Hepatocyte (in vitro differentiated cells): ENCODE data around the gene CHRNA4. TPM values are rescaled to one million over a fixed set of nuclear protein-coding genes. Genes with fewer than 3 reads are reported as not detected.
"Not testable (repeated sequence)": the region's sequence is repeated elsewhere in the genome, so short reads cannot be mapped to it uniquely, and the experiment has no call there.

Experiments used
- DNase-seq: peaks from one replicate; pipeline ENCODE4 v3.0.0-alpha.2; 2016; ENCODE audit warnings: low spot score
- H2AFZ ChIP-seq: fragments of 200-600 bp; sonication (generic); 2 replicates; pipeline ENCODE4 v1.6.0; 2016; ENCODE audit warnings: antibody characterized with exemption, mild to moderate bottlenecking
- H3K27ac ChIP-seq: fragments of 200-600 bp; sonication (generic); 2 replicates; pipeline ENCODE4 v1.5.1; 2016; ENCODE audit warnings: mild to moderate bottlenecking
- H3K27me3 ChIP-seq: fragments of 200-600 bp; sonication (generic); 2 replicates; pipeline ENCODE4 v1.6.1; 2016
- H3K36me3 ChIP-seq: fragments of 200-600 bp; sonication (generic); replicated peaks from 2 replicates; pipeline ENCODE4 v1.5.1; 2016; ENCODE audit warnings: low read depth; ENCODE audit not compliant: insufficient read depth
- H3K4me1 ChIP-seq: fragments of 200-600 bp; sonication (generic); 2 replicates; pipeline ENCODE4 v1.5.1; 2016; ENCODE audit warnings: mild to moderate bottlenecking, moderate library complexity; ENCODE audit not compliant: insufficient read depth
- H3K4me2 ChIP-seq: fragments of 200-600 bp; sonication (generic); 2 replicates; pipeline ENCODE4 v1.6.0; 2016
- H3K4me3 ChIP-seq: fragments of 200-600 bp; sonication (generic); 2 replicates; pipeline ENCODE4 v1.5.1; 2016; ENCODE audit warnings: mild to moderate bottlenecking
- H3K79me2 ChIP-seq: fragments of 200-600 bp; sonication (generic); 2 replicates; pipeline ENCODE4 v1.6.0; 2017; ENCODE audit warnings: mild to moderate bottlenecking
- H3K9me2 ChIP-seq: fragments of 200-600 bp; sonication (generic); replicated peaks from 2 replicates; pipeline ENCODE4 v1.6.0; 2017; ENCODE audit warnings: mild to moderate bottlenecking; ENCODE audit not compliant: insufficient read depth
- H3K9me3 ChIP-seq: fragments of 200-600 bp; sonication (generic); 2 replicates; pipeline ENCODE4 v1.5.1; 2016; ENCODE audit warnings: low read depth, mild to moderate bottlenecking
- H4K20me1 ChIP-seq: fragments of 200-600 bp; sonication (generic); 2 replicates; pipeline ENCODE4 v1.6.0; 2016; ENCODE audit warnings: mild to moderate bottlenecking; ENCODE audit not compliant: insufficient read depth, poor library complexity, severe bottlenecking
- CTCF ChIP-seq: fragments of 200-600 bp; sonication (generic); IDR thresholded peaks from 2 replicates; pipeline ENCODE4 v1.5.1; 2016; ENCODE audit warnings: antibody characterized with exemption, mild to moderate bottlenecking; ENCODE audit not compliant: poor library complexity
- EZH2 ChIP-seq: fragments of 200-600 bp; sonication (generic); IDR thresholded peaks from 2 replicates; pipeline ENCODE4 v1.6.1; 2016; ENCODE audit warnings: antibody characterized with exemption, mild to moderate bottlenecking, borderline replicate concordance
- EZH2phosphoT487 ChIP-seq: fragments of 200-600 bp; sonication (generic); IDR thresholded peaks from one replicate; pipeline ENCODE4 v1.6.1; 2018; ENCODE audit warnings: antibody characterized with exemption, mild to moderate bottlenecking, low read depth, moderate library complexity; ENCODE audit not compliant: unreplicated experiment, severe bottlenecking
- WGBS: methylation state at CpG from one replicate; pipeline ENCODE4 v1.1.6; 2016; ENCODE audit warnings: low lambda C conversion rate; ENCODE audit errors: missing lambda C conversion rate; 5-methylcytosine and 5-hydroxymethylcytosine counted together
- polyA plus RNA-seq: library from polyadenylated mRNA; unstranded; fragments of >200 nt; fragmentation: Nextera tagmentation; extraction: Ambion mirVana; gene quantifications from 2 replicates; pipeline ENCODE4 v1.2.1, GENCODE V29; 2016
- total RNA-seq: library from RNA; depleted of rRNA; stranded (reverse); fragments of >200 nt; gene quantifications from 2 replicates; pipeline ENCODE4 v1.2.3, GENCODE V29; 2014

The CHRNA4 gene
- total and polyA plus RNA-seq, 2 experiments from 2014 or later = 0.25 TPM; not detected in 1

GRCh38 chr20:63306673-63307537, 54.2 kb downstream of the CHRNA4 start:
- TF ChIP-seq EZH2phosphoT487 (no peak), CTCF (no peak), EZH2 (no peak)
- Histone ChIP-seq H2AFZ (no peak overlapping the region), H3K4me3 (no peak overlapping the region), H3K27ac (no peak overlapping the region), H3K27me3 (no peaks in the 10 kb centered on the region), H3K79me2 (no peaks in the 10 kb centered on the region), H3K4me2 (no peak overlapping the region), H3K4me1 (no peaks in the 10 kb centered on the region), H3K9me3 (no peaks in the 10 kb centered on the region), H4K20me1 (no peaks in the 10 kb centered on the region), H3K36me3 (no peaks in the 10 kb centered on the region), H3K9me2 (no peaks in the 10 kb centered on the region)
- WGBS = 92% methylated on average over 33 of the region's 35 CpGs
- no peak for DNase-seq

- 92% methylated on average over 20 of the region's 30 CpGs for WGBS
- H3K27me3 ChIP-seq = not testable (repeated sequence)
These were observed 55.0 kb downstream of the CHRNA4 start for GRCh38 chr20:63305933-63306672.

GRCh38 chr20:63305393-63305792, 55.8 kb downstream of the CHRNA4 start:
- no peaks in the 10 kb centered on the region for H3K9me3 ChIP-seq
- H3K79me2 ChIP-seq = no peaks in the 10 kb centered on the region
- H3K4me2 ChIP-seq = no peak overlapping the region
- H3K4me3 ChIP-seq = no peak overlapping the region
- H3K27me3 ChIP-seq = no peaks in the 10 kb centered on the region
- no peaks in the 10 kb centered on the region for H3K36me3 ChIP-seq
- 74% methylated on average over 8 of the region's 8 CpGs for WGBS
- TF ChIP-seq EZH2 (no peak), EZH2phosphoT487 (no peak), CTCF (no peak)
- no peaks in the 10 kb centered on the region for H3K9me2 ChIP-seq
- DNase-seq = no peak
- H4K20me1 ChIP-seq = no peaks in the 10 kb centered on the region
- no peak overlapping the region for H3K27ac ChIP-seq
- no peaks in the 10 kb centered on the region for H3K4me1 ChIP-seq
- no peak overlapping the region for H2AFZ ChIP-seq

More at GRCh38 chr20:63305933-63306672, 55.0 kb downstream of the CHRNA4 start:
- H3K9me2 ChIP-seq, H3K79me2 ChIP-seq, H3K36me3 ChIP-seq, H3K4me2 ChIP-seq, H4K20me1 ChIP-seq, H3K4me3 ChIP-seq, H3K4me1 ChIP-seq, DNase-seq, H2AFZ ChIP-seq, H3K9me3 ChIP-seq, H3K27ac ChIP-seq: not testable (repeated sequence)

GRCh38 chr20:63303095-63303666, 58.0 kb downstream of the CHRNA4 start:
- H3K27ac ChIP-seq = no peak overlapping the region
- H3K9me3 ChIP-seq = no peaks in the 10 kb centered on the region
- no peaks in the 10 kb centered on the region for H3K9me2 ChIP-seq
- H4K20me1 ChIP-seq = no peaks in the 10 kb centered on the region
- no peaks in the 10 kb centered on the region for H3K79me2 ChIP-seq
- no peaks in the 10 kb centered on the region for H3K4me1 ChIP-seq
- H3K4me2 ChIP-seq = no peak overlapping the region
- no peak for DNase-seq
- no peaks in the 10 kb centered on the region for H3K36me3 ChIP-seq
- WGBS = 70% methylated on average over 5 of the region's 5 CpGs
- no peak overlapping the region for H2AFZ ChIP-seq
- TF ChIP-seq CTCF (no peak), EZH2phosphoT487 (no peak), EZH2 (no peak)
- H3K4me3 ChIP-seq = no peak overlapping the region
- no peaks in the 10 kb centered on the region for H3K27me3 ChIP-seq
